Skeletal muscle tissue (tissue), 4 donors: ENCODE measurements around the gene PCCB. TPM values are rescaled to one million over a fixed set of nuclear protein-coding genes. Genes with fewer than 3 reads are reported as not detected.

Experiments
- H3K27ac ChIP-seq: one replicate; pipeline ENCODE4 v1.7.0; 2013; ENCODE audit warnings: mild to moderate bottlenecking, low read depth, low read length, inconsistent platforms
- H3K27me3 ChIP-seq, 3 donors: one replicate each; pipeline ENCODE4 v1.7.0; 2013; ENCODE audit warnings: low read length in 3 of 3; ENCODE audit not compliant: control insufficient read depth in 3 of 3, insufficient read depth in 3 of 3
- H3K36me3 ChIP-seq, 3 donors: one replicate each; pipeline ENCODE4 v1.7.0; 2013; ENCODE audit warnings: low read length in 3 of 3; ENCODE audit not compliant: control insufficient read depth in 3 of 3, insufficient read depth in 3 of 3
- H3K4me1 ChIP-seq, 3 donors: one replicate each; pipeline ENCODE4 v1.7.0; 2013; ENCODE audit warnings: low read length in 3 of 3, mild to moderate bottlenecking in 3 of 3; ENCODE audit not compliant: control insufficient read depth in 3 of 3, insufficient read depth in 3 of 3
- H3K4me3 ChIP-seq, 3 donors: one replicate each; pipeline ENCODE4 v1.7.0; 2013; ENCODE audit warnings: low read length in 3 of 3
- H3K9ac ChIP-seq, 3 donors: one replicate each; pipeline ENCODE4 v1.7.0; 2013; ENCODE audit warnings: low read length in 3 of 3, mild to moderate bottlenecking in 3 of 3, moderate library complexity in 2 of 3, low read depth in 1 of 3
- H3K9me3 ChIP-seq, 3 donors: one replicate each; pipeline ENCODE4 v1.7.0; 2013; ENCODE audit warnings: low read length in 3 of 3; ENCODE audit not compliant: control insufficient read depth in 3 of 3
- total RNA-seq: library from RNA; depleted of rRNA; stranded (reverse); fragments of >200 nt; gene quantifications from one replicate; pipeline ENCODE4 v1.2.3, GENCODE V29; 2014
- donor health status: Osteomylitis.

Gene PCCB
- total RNA-seq, 1 donor from 2014 or later, result 34.4 TPM

DNA sequence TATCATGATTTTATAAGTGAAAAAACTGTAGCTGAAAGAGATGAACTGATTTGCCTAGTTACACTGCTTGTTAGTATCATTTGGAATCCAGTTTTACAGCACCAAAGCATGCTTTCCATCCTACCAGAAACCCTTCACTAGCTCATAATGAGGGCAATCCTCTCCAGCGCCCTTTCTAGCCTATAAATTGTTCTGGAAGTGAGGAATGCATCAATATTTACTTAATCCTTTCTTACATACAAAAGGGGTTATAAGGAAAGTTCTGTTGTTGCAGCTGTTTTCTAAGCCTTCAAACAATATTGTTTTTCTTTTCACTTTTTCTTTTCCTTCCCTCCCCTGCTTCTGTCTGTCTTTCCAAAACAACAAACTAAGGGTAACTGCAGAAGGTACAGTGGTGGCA, 11.0 kb upstream of the PCCB start:
- Histone ChIP-seq H3K9ac (no peak overlapping the region), H3K27me3 (no peaks in the 10 kb centered on the region), H3K9me3 (no peaks in the 10 kb centered on the region), H3K4me1 (no peaks in the 10 kb centered on the region), H3K27ac (no peak overlapping the region), H3K4me3 (no peak overlapping the region), H3K36me3 (no peaks in the 10 kb centered on the region)

GRCh38 chr3:136245691-136246090, 4.4 kb upstream of the PCCB start:
- H3K36me3 ChIP-seq, result no peaks in the 10 kb centered on the region
- H3K9ac ChIP-seq, result no peak overlapping the region
- H3K9me3 ChIP-seq, result no peaks in the 10 kb centered on the region
- no peak overlapping the region for H3K4me3 ChIP-seq
- H3K4me1 ChIP-seq, result peaks cover 0 to 7% (median 4%) of the 10 kb centered on the region in 3 donors
- no peak overlapping the region for H3K27ac ChIP-seq
- H3K27me3 ChIP-seq, result no peaks in the 10 kb centered on the region

- Histone ChIP-seq H3K27me3 (no peaks in the 10 kb centered on the region), H3K9me3 (no peaks in the 10 kb centered on the region), H3K4me3 (no peak overlapping the region)
Measured at GRCh38 chr3:136247436-136247835, 2.7 kb upstream of the PCCB start.

DNA sequence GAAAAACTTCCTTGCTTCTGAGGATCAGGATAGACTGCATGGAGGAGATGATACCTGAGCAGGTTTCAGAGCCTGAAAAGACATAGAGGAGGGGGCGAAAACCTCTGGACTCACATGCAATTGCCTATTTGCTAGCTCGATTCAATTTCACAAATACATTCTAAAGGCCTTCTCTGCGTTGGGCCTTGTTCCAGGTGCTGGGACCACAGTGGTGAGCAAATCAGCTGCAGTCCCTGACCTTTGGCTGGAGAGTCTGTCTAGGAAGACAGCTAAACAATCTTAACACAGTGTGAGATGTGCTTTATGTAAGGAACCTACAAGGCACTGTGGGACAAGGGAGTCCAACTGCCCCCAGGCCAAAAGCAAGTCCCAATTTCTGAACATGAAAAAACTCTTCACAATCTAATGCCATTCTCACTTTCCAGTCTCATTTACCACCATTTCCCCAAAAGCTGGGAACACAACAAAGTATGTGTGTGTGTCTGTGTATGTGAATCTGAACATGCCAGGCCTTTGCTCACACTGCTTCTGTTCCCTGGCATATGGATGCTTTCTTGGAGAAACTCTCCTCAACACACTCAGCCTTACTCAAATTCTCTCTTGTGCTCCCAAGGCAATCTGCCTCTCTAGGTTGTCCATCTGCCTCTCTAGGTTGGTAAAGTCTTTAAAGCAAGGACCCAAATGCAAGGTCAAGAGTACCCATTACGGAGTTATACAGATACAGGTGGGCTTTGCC, 2.1 kb upstream of the PCCB start:
- no peak overlapping the region for H3K4me3 ChIP-seq
- no peaks in the 10 kb centered on the region for H3K27me3 ChIP-seq
- H3K27ac ChIP-seq, result no peak overlapping the region
- no peaks in the 10 kb centered on the region for H3K36me3 ChIP-seq
- H3K9me3 ChIP-seq, result no peaks in the 10 kb centered on the region
- H3K4me1 ChIP-seq, result peaks cover 14 to 19% (median 18%) of the 10 kb centered on the region in 3 donors
- no peak overlapping the region for H3K9ac ChIP-seq

More at GRCh38 chr3:136247436-136247835, 2.7 kb upstream of the PCCB start:
- Histone ChIP-seq H3K36me3 (no peaks in the 10 kb centered on the region), H3K9ac (no peak overlapping the region), H3K27ac (no peak overlapping the region), H3K4me1 (peaks cover 14 to 19% (median 18%) of the 10 kb centered on the region in 3 donors)

GRCh38 chr3:136249091-136249490, 1.0 kb upstream of the PCCB start:
- Histone ChIP-seq H3K9ac (no peak overlapping the region), H3K27me3 (no peaks in the 10 kb centered on the region), H3K4me1 (peaks cover 14 to 19% (median 18%) of the 10 kb centered on the region in 3 donors), H3K4me3 (no peak overlapping the region), H3K36me3 (no peaks in the 10 kb centered on the region), H3K9me3 (no peaks in the 10 kb centered on the region), H3K27ac (no peak overlapping the region)

DNA sequence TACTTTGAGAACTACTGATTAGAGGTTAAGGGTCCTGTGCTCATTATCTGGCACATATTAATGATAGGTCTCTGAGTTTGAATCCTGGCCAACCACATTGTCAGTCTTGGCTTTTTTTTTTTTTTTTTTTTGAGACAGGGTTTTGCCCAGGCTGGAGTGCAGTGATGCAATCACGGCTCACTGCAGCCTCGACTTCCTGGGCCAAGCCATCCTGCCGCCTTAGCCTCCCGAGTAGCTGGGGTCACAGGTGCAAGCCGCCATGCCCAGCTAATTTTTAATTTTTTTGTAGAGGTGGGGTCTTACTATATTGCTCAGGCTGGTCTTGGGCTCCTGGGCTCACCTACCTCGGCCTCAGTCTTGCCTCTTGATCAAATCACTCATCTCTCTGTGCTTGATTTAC, 547 bp upstream of the PCCB start:
- H3K9ac ChIP-seq, result peak overlapping the region; percentile 87 to 90 (median 89)

DNA sequence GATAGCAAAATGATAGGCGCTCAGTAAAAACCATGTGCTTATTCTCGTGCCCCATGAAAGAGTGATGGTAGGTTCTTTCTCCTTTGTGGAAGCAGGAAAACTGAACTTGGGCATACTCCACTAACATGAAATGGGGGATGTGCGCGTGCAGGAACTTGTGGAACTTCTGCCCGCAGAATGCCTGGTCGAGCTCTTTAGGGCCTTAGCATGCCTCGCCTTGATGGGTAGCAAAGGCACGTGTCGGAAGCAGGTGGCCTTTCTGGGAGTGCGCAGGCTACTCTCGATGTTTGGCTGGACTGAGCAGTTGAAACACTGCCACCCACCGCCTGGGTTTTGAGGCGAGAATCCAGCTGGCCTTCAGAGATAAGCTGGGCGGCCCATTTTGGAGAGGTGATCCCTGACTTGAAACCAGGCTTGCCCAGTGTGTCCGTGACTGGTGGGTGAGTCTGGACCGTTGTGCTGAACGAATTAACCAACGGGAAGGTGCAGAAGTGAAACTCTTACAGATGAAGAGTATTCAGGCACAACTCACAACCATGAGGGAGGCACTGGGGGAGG, 842 bp downstream of the PCCB start:
- H3K27me3 ChIP-seq, result no peaks in the 10 kb centered on the region
- peak overlapping the region; percentile 89 for H3K27ac ChIP-seq

More for the DNA sequence above, 547 bp upstream of the PCCB start:
- H3K4me1 ChIP-seq, result peaks cover 16 to 19% (median 18%) of the 10 kb centered on the region in 3 donors
- no peaks in the 10 kb centered on the region for H3K9me3 ChIP-seq
- H3K27me3 ChIP-seq, result no peaks in the 10 kb centered on the region
- no peaks in the 10 kb centered on the region for H3K36me3 ChIP-seq
- peak overlapping the region; percentile 74 to 93 (median 88) for H3K4me3 ChIP-seq
- peak overlapping the region; percentile 89 for H3K27ac ChIP-seq

DNA sequence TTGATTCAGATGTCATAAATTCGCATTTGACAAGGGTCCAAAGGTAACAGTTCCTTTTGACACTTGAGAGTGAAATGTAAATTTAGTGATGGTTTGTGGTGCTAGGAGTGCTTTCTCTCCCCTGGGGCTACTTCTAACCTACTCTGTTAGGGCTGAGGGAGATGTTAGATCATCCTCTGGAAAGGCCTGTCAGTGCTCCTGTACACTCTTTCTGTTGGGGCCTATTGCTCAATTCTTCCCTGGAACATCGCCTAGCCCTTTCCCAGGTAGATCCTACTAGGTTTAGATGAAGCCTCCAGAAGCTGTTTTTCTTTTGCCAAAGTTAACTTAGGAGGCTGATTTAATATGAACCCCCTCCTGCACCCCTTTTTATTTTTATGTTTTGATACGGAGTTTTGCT, 1.4 kb downstream of the PCCB start:
- H3K9me3 ChIP-seq, result no peaks in the 10 kb centered on the region
- H3K4me1 ChIP-seq, result peaks cover 16 to 25% (median 18%) of the 10 kb centered on the region in 3 donors
- H3K4me3 ChIP-seq, result peak overlapping the region; percentile 74 to 93 (median 88)
- peak overlapping the region; percentile 87 to 90 (median 89) for H3K9ac ChIP-seq
- peaks cover 5 to 9% (median 7%) of the 10 kb centered on the region in 3 donors for H3K36me3 ChIP-seq
- peak overlapping the region; percentile 89 for H3K27ac ChIP-seq
- no peaks in the 10 kb centered on the region for H3K27me3 ChIP-seq

More for the DNA sequence above, 842 bp downstream of the PCCB start:
- peaks cover 2 to 3% (median 2%) of the 10 kb centered on the region in 3 donors for H3K36me3 ChIP-seq
- no peaks in the 10 kb centered on the region for H3K9me3 ChIP-seq
- peak overlapping the region; percentile 74 to 93 (median 88) for H3K4me3 ChIP-seq
- peaks cover 16 to 25% (median 18%) of the 10 kb centered on the region in 3 donors for H3K4me1 ChIP-seq
- peak overlapping the region; percentile 87 to 90 (median 89) for H3K9ac ChIP-seq

GRCh38 chr3:136255672-136256406, 5.7 kb downstream of the PCCB start:
- Histone ChIP-seq H3K27ac (no peak overlapping the region), H3K4me3 (no peak overlapping the region), H3K4me1 (peaks cover 9 to 19% (median 14%) of the 10 kb centered on the region in 3 donors), H3K36me3 (peaks cover 18 to 37% (median 32%) of the 10 kb centered on the region in 3 donors), H3K27me3 (no peaks in the 10 kb centered on the region), H3K9me3 (no peaks in the 10 kb centered on the region), H3K9ac (peak overlapping the region in 1 of 3 donors; percentile 19)
